ENCODE data around the gene CLC. TPM values are rescaled to one million over a fixed set of nuclear protein-coding genes. Genes with fewer than 3 reads are reported as not detected.

Gene CLC
- total RNA-seq, 2 donors from 2014 or later, result not detected

DNA sequence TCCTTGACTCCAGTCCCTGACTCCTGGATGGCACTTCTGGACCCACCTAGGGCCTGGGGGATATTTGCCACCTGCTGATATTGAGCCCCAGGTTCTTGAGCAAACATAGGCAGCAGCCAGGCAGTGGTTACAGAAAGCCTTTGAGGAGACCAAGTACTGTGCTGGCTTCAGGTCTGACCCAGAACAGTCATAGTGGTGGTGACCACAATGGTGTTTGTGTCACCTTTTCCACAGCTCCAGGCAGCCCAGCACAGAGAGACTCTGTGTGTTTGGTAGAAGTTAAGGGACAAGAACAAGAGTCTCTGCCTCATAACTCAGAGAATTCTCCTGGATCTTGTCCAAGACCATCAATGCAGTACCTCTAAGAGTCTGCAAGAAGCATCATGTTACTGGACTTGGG lies 14.6 kb upstream of the CLC start:
- DNase-seq (ENCODE audit: low spot score), result no peak
- Histone ChIP-seq H3K27me3 (no peaks in the 10 kb centered on the region), H3K9me3 (no peaks in the 10 kb centered on the region), H3K27ac (no peak overlapping the region), H3K4me3 (no peak overlapping the region), H3K36me3 (no peaks in the 10 kb centered on the region), H3K4me1 (no peaks in the 10 kb centered on the region)
- TF ChIP-seq, protein P1, sequence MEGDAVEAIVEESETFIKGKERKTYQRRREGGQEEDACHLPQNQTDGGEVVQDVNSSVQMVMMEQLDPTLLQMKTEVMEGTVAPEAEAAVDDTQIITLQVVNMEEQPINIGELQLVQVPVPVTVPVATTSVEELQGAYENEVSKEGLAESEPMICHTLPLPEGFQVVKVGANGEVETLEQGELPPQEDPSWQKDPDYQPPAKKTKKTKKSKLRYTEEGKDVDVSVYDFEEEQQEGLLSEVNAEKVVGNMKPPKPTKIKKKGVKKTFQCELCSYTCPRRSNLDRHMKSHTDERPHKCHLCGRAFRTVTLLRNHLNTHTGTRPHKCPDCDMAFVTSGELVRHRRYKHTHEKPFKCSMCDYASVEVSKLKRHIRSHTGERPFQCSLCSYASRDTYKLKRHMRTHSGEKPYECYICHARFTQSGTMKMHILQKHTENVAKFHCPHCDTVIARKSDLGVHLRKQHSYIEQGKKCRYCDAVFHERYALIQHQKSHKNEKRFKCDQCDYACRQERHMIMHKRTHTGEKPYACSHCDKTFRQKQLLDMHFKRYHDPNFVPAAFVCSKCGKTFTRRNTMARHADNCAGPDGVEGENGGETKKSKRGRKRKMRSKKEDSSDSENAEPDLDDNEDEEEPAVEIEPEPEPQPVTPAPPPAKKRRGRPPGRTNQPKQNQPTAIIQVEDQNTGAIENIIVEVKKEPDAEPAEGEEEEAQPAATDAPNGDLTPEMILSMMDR (IDR thresholded peaks at IDR 0.05), result no peak

DNA sequence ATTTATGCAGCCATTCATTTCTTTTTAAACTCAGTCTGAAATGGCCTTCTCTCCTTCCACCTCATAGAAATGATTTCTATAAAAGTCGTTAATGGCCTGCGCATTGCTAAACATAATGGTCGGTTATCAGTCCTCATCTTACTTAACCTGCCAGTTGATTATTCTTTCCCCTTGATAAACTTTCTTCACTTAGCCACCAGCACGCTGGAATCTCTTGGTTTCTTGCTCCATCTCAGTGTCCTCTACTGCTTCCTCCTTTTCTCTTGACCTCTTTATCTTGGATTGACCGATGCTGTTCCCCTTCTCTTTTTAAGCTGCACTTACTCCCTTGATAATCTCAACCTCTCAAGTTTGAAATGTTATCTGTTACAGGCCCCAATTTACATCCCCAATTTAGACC lies 12.2 kb upstream of the CLC start:
- no peaks in the 10 kb centered on the region for H3K4me1 ChIP-seq
- H3K27ac ChIP-seq, result no peak overlapping the region
- TF ChIP-seq, protein P1 (IDR thresholded peaks at IDR 0.05), result no peak
- H3K27me3 ChIP-seq, result no peaks in the 10 kb centered on the region
- no peak for DNase-seq (ENCODE audit: low spot score)
- no peak overlapping the region for H3K4me3 ChIP-seq
- H3K9me3 ChIP-seq, result no peaks in the 10 kb centered on the region
- no peaks in the 10 kb centered on the region for H3K36me3 ChIP-seq

DNA sequence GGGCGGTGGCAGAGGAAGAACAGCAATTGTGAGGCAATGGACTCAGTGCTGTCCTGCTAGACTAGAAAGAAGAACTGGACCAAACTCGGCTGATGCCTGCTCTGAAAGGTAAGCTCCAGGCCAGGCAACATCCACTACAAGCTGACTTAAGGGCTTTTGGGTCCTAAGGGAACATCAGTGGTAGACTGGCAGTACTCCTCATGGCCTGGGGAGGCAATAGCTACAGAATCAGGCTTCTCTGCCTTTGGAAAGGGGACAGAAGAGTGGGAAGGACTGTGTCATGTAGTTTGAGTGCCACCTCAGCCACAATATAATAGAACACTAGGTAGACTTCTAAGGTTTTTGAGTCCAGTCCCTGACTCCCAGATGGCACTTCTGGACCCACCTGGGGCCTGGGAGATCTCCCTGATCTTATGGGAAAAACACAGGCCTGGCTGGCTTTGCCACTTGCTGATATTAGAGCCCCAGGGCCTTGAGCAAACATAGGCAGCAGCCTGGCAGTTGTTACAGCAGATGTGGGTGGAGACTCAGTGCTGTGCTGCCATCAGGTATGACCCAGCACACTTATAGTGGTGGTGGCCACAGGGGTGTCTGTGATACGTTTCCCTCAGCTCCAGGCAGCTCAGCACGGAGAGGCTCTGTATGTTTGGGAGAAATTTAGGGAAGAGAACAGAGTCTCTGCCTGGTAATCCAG lies 9.2 kb upstream of the CLC start:
- Histone ChIP-seq H3K9me3 (no peaks in the 10 kb centered on the region), H3K36me3 (no peaks in the 10 kb centered on the region), H3K4me3 (no peak overlapping the region), H3K4me1 (no peaks in the 10 kb centered on the region), H3K27me3 (no peaks in the 10 kb centered on the region), H3K27ac (no peak overlapping the region)
- TF ChIP-seq, protein P1 (IDR thresholded peaks at IDR 0.05), result no peak
- no peak for DNase-seq (ENCODE audit: low spot score)

DNA sequence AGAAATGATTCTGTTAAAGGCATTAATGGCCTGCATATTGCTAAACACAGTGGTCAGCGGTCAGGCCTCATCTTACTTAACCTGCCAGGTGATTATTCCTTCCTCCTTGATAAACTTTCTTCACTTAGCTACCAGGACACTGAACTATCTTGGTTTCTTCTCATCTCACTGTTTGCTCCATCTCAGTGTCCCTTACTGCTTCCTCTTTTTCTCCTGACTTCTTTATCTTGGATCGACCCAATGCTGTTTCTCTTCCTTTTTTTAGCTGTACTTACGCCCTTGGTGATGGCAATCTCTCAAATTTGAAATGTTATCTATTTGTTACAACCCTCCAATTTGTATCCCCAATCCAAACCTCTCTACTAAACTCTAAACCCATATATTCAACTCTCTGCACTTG lies 7.8 kb upstream of the CLC start:
- no peaks in the 10 kb centered on the region for H3K36me3 ChIP-seq
- H3K4me1 ChIP-seq, result no peaks in the 10 kb centered on the region
- H3K27ac ChIP-seq, result no peak overlapping the region
- H3K4me3 ChIP-seq, result no peak overlapping the region
- no peaks in the 10 kb centered on the region for H3K9me3 ChIP-seq
- DNase-seq (ENCODE audit: low spot score), result no peak
- TF ChIP-seq, protein P1 (IDR thresholded peaks at IDR 0.05), result no peak
- no peaks in the 10 kb centered on the region for H3K27me3 ChIP-seq

DNA sequence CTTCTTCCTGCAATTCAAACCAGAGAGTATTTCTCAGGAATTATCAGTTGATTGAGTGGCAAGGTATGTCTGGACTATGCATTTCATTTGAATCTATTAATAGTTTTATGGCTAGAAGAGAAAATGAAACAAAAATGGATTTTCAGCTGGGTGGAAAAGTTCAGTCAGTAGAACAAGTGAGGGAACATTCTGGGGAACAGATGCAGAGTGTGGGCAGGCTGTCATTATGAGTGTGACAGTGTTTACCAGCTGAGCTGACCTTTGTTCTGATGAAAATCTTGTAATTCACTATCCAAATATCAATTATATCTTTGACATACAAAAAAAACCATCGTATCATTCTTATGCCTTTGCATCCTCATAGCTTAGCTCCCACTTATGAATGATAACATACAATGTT lies 2.6 kb upstream of the CLC start:
- Histone ChIP-seq H3K27me3 (no peaks in the 10 kb centered on the region), H3K36me3 (no peaks in the 10 kb centered on the region), H3K4me1 (no peaks in the 10 kb centered on the region), H3K27ac (no peak overlapping the region), H3K4me3 (no peak overlapping the region), H3K9me3 (no peaks in the 10 kb centered on the region)
- DNase-seq (ENCODE audit: low spot score), result no peak
- TF ChIP-seq, protein P1 (IDR thresholded peaks at IDR 0.05), result no peak

DNA sequence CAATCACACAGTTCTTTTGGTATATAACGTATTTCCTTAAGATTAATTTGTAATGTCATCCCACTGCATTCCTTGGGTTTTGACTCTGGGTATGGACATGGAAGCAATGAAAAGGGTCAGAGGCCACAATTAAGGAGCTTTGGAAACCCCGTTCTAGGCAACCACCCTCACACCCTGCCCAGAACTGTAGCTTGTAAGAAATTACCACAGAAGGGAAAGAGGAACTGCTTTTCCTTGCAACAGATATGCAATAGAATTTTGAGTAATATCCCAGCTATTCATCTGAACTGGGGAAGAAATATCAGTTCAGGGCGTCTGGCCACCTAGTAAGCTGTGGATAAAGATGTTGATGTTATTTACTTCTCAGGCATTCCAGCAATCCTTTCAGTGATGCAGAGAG lies 985 bp upstream of the CLC start:
- Histone ChIP-seq H3K36me3 (no peaks in the 10 kb centered on the region), H3K27me3 (no peaks in the 10 kb centered on the region), H3K9me3 (no peaks in the 10 kb centered on the region), H3K4me3 (no peak overlapping the region), H3K27ac (no peak overlapping the region), H3K4me1 (no peaks in the 10 kb centered on the region)
- DNase-seq (ENCODE audit: low spot score), result no peak
- TF ChIP-seq, protein P1 (IDR thresholded peaks at IDR 0.05), result no peak
